ENCODE results near the gene ADPRHL1. TPM values are rescaled to one million over a fixed set of nuclear protein-coding genes. Genes with fewer than 3 reads are reported as not detected.
"Not testable (repeated sequence)": the region's sequence is repeated elsewhere in the genome, so short reads cannot be mapped to it uniquely, and the experiment has no call there.

Gene ADPRHL1
- total RNA-seq, 1 donor from 2014 or later: 0.62 TPM

- no peak for DNase-seq
These were observed 84.1 kb downstream of the ADPRHL1 start for GRCh38 chr13:113369189-113369588.

- not testable (repeated sequence) for DNase-seq
These were observed 84.9 kb downstream of the ADPRHL1 start for GRCh38 chr13:113368353-113368752.

DNA sequence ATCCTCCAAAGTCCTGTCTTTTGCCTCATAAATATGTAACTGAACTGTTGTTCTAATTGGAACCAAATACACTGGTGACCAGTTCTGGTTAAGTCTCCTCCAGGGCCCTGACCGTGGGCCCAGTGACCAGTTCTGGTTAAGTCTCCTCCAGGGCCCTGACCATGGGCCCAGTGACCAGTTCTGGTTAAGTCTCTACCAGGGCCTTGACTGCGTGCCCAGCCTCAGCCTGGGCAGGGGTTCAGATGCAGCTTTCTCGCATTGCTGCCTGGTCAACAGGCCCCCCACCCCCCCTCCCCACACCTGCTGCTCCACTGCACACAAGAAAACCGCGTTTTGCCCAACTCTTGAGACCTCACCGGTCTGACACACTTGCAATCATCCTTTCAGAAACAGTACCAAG, 85.5 kb downstream of the ADPRHL1 start:
- DNase-seq: no peak

- DNase-seq: no peak
These were observed 86.2 kb downstream of the ADPRHL1 start for GRCh38 chr13:113367020-113367560.

DNA sequence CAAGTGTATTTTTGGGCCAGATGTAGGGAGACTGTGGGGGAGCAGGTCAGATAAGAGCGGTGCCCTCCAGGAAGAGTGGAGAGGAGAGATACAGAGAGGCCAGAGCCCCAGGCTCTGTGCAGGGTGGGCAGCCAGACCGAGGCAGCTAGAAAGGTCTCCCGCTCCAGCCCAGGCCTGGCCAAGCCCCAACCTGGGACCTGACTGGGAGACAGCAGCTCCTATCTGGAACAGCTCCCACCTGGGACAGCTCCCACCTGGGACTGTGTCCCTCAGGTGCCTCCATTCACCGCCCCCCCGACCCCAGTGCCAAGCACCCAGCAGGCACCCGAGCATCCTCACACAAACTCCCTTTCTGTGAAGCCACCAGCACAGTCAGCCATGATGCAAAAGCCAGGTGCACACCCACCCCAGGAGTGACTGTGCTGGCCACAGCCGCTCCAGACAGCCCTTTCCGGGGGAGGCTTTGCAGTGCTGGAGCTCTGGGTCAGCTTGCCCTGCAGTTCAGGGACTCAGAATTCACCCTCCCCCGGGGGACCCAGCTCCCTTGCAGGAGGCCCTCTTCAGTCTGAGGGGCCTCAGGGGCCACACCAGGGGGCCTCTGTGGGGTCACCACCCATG, 87.2 kb downstream of the ADPRHL1 start:
- DNase-seq: no peak

DNA sequence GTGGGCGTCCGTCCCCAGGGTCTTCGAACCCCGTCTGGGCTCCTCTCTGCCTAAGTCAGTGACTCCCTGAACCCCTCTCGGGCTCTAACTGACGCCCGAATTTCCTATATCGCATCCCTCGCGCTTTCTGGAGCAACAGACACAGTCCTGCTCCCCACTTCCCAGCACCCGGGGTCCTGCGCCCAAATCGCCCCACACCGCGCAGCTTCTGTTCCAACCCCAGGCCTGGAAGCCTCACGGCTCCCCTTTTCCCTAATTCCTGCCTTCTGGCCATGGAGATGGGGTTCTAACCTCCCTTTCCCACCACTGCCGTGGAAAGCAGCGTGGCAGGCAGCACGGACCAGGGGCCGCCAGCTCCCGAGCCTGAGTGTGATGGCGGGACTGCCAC, 87.7 kb downstream of the ADPRHL1 start:
- DNase-seq: no peak

- no peak for DNase-seq
These were observed 88.2 kb downstream of the ADPRHL1 start for GRCh38 chr13:113364901-113365582.

DNA sequence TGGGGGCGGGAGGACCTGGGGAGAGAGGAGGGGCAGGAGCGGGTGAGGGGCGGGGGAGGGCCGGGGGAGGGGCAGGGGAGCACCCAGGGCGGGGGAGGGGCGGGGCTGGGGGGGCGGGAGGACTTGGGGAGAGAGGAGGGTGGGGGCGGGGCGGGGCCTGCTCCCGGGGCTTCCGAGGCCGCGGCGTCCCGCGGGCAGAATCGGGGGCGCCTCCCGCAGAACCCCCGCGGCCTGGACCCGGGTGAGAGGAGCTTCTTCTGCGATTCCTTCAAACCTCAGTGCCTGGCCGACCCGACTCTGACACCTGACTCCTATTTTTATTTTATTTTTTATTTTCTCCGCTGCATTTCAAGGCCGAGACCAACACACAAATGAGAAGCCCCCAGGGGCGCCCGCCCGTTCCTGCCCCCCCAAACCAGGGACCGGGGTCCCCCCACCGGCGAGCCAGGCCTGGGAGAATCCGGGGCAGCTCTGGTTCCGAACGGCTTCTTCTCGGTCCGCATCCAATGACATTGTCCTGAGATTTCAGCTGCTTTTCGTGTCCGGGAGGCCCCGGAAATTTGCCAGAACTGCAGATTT, 88.9 kb downstream of the ADPRHL1 start:
- no peak for DNase-seq

DNA sequence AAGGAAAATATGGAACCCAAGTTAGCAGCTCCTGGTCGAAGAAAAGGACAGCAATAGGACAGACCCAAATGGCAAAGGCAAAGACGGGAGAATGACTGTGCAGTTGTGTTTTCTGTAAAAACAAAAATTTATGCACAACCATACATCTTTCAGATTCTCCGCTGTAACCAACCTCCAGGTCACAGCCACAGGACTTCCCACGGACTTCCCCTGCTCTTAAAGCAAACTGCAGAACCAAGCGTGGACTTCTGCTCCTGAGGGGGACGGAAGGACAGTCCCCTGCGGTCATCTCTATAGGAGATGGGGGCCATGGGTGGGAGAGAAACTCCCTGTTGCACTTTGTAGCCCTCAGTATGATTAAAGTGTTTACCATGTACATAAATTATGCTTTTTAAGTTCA, 91.9 kb downstream of the ADPRHL1 start:
- no peak for DNase-seq

- DNase-seq: no peak
These were observed 92.8 kb downstream of the ADPRHL1 start for GRCh38 chr13:113360446-113360845.

- no peak for DNase-seq
These were observed 93.7 kb downstream of the ADPRHL1 start for GRCh38 chr13:113359571-113359970.

GRCh38 chr13:113358653-113359190, 94.6 kb downstream of the ADPRHL1 start:
- no peak for DNase-seq

DNA sequence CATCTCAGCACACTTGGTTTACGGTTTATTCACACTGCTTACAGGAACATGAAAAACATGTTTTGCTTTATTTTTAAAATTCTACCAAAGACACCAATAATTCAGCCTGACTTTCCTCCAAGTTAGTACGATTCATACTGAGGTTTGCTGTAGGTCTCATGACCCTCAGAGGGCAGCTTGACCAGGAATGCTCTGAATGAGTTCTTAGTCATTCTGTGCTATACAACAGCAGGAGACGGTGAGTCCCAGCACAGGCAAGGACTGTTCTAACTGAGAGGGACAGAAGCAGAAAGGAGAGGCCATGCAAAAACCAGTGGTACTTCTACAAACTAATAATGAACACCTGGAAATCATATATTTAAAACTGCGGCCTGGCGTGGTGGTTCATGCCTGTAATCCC, 95.8 kb downstream of the ADPRHL1 start:
- DNase-seq: no peak

- no peak for DNase-seq
These were observed 96.7 kb downstream of the ADPRHL1 start for GRCh38 chr13:113356596-113356995.

- DNase-seq: no peak
These were observed 97.7 kb downstream of the ADPRHL1 start for GRCh38 chr13:113355621-113356020.

- DNase-seq: no peak
These were observed 98.3 kb downstream of the ADPRHL1 start for GRCh38 chr13:113354831-113355610.

- DNase-seq: no peak
These were observed 100.0 kb downstream of the ADPRHL1 start for GRCh38 chr13:113353254-113353653.

DNA sequence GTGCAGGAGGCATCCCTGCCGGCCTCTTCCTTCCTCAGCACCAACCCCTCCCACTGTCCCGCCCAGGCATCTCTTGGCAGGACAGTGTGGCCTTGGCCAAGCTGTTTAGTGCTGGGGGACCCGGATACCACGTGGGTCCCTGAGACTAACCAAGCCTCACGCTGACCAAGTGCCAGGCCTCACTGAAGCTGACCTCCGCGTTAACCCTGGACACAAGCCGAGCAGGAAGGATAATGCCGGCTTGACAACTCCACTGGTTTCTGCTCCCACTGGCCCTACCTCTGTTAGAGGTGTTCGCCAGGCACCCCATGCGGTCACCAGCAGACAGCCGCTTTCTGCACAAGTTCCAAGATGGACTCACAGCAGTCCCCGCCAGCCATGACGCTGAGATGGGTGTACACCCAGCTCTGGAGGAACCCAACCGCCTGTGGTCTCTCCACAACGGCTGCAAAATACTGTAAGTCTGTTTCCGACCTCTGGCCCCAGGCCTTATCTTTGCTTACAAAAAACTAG, 101.7 kb downstream of the ADPRHL1 start:
- DNase-seq: no peak

GRCh38 chr13:113350938-113351335, 102.4 kb downstream of the ADPRHL1 start:
- no peak for DNase-seq

GRCh38 chr13:113350065-113350937, 103.0 kb downstream of the ADPRHL1 start:
- no peak for DNase-seq

Data from occipital lobe (tissue), 2 donors.